SU-DHL-6 (cell line): ENCODE data around the gene TPRA1.

ENCODE experiments used
- H2AFZ ChIP-seq: fragments of 200-600 bp; sonication (generic); 2 replicates; pipeline ENCODE4 v1.6.1; 2014; ENCODE audit warnings: low read depth, mild to moderate bottlenecking, moderate library complexity, mixed read lengths, antibody characterized with exemption, low read length; ENCODE audit not compliant: severe bottlenecking
- H3F3A ChIP-seq: fragments of 200-600 bp; shearing (Covaris generic); 2 replicates; pipeline ENCODE4 v1.6.0; 2016; ENCODE audit warnings: antibody characterized with exemption, mild to moderate bottlenecking; ENCODE audit not compliant: insufficient read depth
- H3K27ac ChIP-seq: fragments of 200-600 bp; sonication (generic); 2 replicates; pipeline ENCODE4 v1.5.1; 2016; ENCODE audit warnings: low read depth, mild to moderate bottlenecking, low read length, moderate library complexity, mixed read lengths
- H3K27me3 ChIP-seq: fragments of 200-600 bp; sonication (generic), shearing (Covaris generic); 2 replicates; pipeline ENCODE4 v1.6.0; 2014; ENCODE audit warnings: mild to moderate bottlenecking, low read length
- H3K36me3 ChIP-seq: fragments of 200-600 bp; sonication (generic); 2 replicates; pipeline ENCODE4 v1.6.1; 2014; ENCODE audit warnings: mild to moderate bottlenecking, low read length, mixed read lengths
- H3K4me2 ChIP-seq: fragments of 300-600, 200-600 bp; shearing (Covaris generic), sonication (generic); 2 replicates; pipeline ENCODE4 v1.6.0; 2014; ENCODE audit warnings: low read length, low read depth, mild to moderate bottlenecking; ENCODE audit not compliant: poor library complexity, severe bottlenecking
- H3K4me3 ChIP-seq: fragments of 200-600 bp; sonication (generic); 2 replicates; pipeline ENCODE4 v1.5.1; 2014; ENCODE audit warnings: antibody characterized with exemption, low read length, mild to moderate bottlenecking, mixed read lengths; ENCODE audit not compliant: insufficient read depth, poor library complexity, severe bottlenecking
- H3K79me2 ChIP-seq: fragments of 200-600 bp; sonication (generic); 2 replicates; pipeline ENCODE4 v1.6.1; 2014; ENCODE audit warnings: mild to moderate bottlenecking, low read length, moderate library complexity; ENCODE audit not compliant: insufficient read depth
- H3K9ac ChIP-seq: fragments of 200-600 bp; sonication (generic); 2 replicates; pipeline ENCODE4 v1.7.0; 2014; ENCODE audit warnings: mild to moderate bottlenecking, low read length
- H3K9me2 ChIP-seq: fragments of 200-600 bp; sonication (generic); replicated peaks from 2 replicates; pipeline ENCODE4 v1.6.1; 2014; ENCODE audit warnings: low read length; ENCODE audit not compliant: insufficient read depth
- H3K9me3 ChIP-seq: fragments of 200-600 bp; sonication (generic); 2 replicates; pipeline ENCODE4 v1.6.1; 2014; ENCODE audit warnings: low read length, mixed read lengths; ENCODE audit not compliant: insufficient read depth
- H4K20me1 ChIP-seq: fragments of 200-600 bp; sonication (generic); 2 replicates; pipeline ENCODE4 v1.6.1; 2014; ENCODE audit warnings: low read depth, mild to moderate bottlenecking, antibody characterized with exemption, low read length, moderate library complexity, mixed read lengths
- EZH2phosphoT487 ChIP-seq: fragments of 200-600 bp; sonication (generic), shearing (Covaris generic); conservative IDR thresholded peaks from 2 replicates; pipeline ENCODE4 v1.6.1; 2018; ENCODE audit warnings: mild to moderate bottlenecking, antibody characterized with exemption, low read length, moderate library complexity, mixed read lengths
- TF ChIP-seq, protein P1 (sequence below): fragments of 200-600 bp; sonication (generic); IDR thresholded peaks from one replicate; pipeline ENCODE4 v1.5.1; 2017; ENCODE audit warnings: antibody characterized with exemption, mild to moderate bottlenecking, low read length, moderate library complexity; ENCODE audit not compliant: insufficient read depth, poor library complexity, severe bottlenecking

The TPRA1 gene

DNA sequence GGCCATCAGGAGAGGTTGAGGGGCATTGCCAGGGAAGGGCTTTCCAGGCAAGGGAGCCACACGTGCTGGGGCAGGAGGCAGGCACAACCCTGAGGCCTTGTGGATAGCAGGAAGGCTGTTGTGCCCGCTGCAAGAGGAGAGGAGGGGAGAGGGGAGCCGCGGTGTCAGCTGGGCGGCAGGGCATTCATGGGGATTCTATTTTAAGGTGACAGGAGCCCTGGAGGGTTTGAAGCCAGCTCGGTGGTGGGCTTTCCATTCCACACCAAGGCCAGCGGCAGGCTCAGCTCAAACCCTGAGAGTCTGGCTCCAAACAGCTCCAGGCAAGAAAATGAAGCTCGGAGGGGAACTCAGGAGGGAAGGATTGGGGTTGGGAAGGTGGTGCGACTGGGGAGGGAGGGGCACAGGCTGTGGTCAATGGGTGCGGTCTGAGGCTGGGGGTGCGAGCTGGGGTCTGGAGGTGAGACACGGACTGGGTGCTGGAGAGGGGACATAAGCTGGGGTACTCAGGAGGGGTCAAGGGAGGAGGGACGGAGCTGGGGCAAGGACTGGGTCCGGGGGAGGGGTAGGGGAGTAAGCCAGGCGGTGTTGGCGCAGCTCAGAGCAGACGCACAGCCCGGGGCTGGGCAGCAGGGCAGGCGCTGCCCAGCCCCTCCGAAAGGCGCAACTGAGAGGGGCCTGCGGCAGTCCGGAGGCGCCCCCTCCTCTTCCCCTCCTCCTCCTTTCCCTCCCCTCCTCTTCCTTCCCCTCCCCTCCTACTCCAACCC is 43.4 kb downstream of the TPRA1 start:
- H3K36me3 ChIP-seq, result no peaks in the 10 kb centered on the region
- no peak overlapping the region for H3K27ac ChIP-seq
- H3F3A ChIP-seq, result no peaks in the 10 kb centered on the region
- H3K9ac ChIP-seq, result no peak overlapping the region
- no peak overlapping the region for H2AFZ ChIP-seq
- 0 out of 2 replicates have a peak, but pooled peaks cover 4% of the 10 kb centered on the region for H3K27me3 ChIP-seq
- no peaks in the 10 kb centered on the region for H3K9me2 ChIP-seq
- H4K20me1 ChIP-seq, result no peaks in the 10 kb centered on the region
- H3K4me2 ChIP-seq, result no peak overlapping the region
- H3K79me2 ChIP-seq, result no peaks in the 10 kb centered on the region
- no peaks in the 10 kb centered on the region for H3K9me3 ChIP-seq
- no peak for TF ChIP-seq EZH2phosphoT487
- TF ChIP-seq, protein P1, sequence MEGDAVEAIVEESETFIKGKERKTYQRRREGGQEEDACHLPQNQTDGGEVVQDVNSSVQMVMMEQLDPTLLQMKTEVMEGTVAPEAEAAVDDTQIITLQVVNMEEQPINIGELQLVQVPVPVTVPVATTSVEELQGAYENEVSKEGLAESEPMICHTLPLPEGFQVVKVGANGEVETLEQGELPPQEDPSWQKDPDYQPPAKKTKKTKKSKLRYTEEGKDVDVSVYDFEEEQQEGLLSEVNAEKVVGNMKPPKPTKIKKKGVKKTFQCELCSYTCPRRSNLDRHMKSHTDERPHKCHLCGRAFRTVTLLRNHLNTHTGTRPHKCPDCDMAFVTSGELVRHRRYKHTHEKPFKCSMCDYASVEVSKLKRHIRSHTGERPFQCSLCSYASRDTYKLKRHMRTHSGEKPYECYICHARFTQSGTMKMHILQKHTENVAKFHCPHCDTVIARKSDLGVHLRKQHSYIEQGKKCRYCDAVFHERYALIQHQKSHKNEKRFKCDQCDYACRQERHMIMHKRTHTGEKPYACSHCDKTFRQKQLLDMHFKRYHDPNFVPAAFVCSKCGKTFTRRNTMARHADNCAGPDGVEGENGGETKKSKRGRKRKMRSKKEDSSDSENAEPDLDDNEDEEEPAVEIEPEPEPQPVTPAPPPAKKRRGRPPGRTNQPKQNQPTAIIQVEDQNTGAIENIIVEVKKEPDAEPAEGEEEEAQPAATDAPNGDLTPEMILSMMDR, result no peak
- no peak overlapping the region for H3K4me3 ChIP-seq

DNA sequence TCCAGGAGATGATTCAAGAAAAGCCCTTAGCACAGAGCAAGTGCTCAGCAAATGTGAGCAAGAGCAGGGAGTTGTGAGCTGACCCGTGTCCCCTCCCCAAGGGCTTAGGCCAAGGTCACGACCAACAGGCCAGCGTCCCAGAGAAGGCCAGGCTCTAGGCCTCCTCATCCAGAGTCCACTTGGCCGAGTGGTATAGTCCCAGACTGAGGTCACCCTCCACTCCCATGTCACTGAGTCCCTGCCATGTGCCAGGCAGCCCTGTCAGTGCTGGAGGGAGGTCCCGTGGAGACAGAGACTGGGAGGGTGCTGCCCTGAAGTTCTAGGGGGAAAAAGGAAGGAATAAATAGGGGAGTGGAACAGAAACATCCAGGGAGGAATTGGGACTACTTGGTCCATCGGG is 44.0 kb downstream of the TPRA1 start:
- H3K79me2 ChIP-seq, result no peaks in the 10 kb centered on the region
- H4K20me1 ChIP-seq, result no peaks in the 10 kb centered on the region
- no peaks in the 10 kb centered on the region for H3K9me2 ChIP-seq
- no peak overlapping the region for H3K4me3 ChIP-seq
- TF ChIP-seq EZH2phosphoT487, result no peak
- TF ChIP-seq, protein P1, result no peak
- no peak overlapping the region for H3K27ac ChIP-seq
- no peak overlapping the region for H2AFZ ChIP-seq
- H3K4me2 ChIP-seq, result no peak overlapping the region
- H3K27me3 ChIP-seq, result 0 out of 2 replicates have a peak, but pooled peaks cover 4% of the 10 kb centered on the region
- H3K9me3 ChIP-seq, result no peaks in the 10 kb centered on the region
- H3F3A ChIP-seq, result no peaks in the 10 kb centered on the region
- H3K9ac ChIP-seq, result no peak overlapping the region
- no peaks in the 10 kb centered on the region for H3K36me3 ChIP-seq

DNA sequence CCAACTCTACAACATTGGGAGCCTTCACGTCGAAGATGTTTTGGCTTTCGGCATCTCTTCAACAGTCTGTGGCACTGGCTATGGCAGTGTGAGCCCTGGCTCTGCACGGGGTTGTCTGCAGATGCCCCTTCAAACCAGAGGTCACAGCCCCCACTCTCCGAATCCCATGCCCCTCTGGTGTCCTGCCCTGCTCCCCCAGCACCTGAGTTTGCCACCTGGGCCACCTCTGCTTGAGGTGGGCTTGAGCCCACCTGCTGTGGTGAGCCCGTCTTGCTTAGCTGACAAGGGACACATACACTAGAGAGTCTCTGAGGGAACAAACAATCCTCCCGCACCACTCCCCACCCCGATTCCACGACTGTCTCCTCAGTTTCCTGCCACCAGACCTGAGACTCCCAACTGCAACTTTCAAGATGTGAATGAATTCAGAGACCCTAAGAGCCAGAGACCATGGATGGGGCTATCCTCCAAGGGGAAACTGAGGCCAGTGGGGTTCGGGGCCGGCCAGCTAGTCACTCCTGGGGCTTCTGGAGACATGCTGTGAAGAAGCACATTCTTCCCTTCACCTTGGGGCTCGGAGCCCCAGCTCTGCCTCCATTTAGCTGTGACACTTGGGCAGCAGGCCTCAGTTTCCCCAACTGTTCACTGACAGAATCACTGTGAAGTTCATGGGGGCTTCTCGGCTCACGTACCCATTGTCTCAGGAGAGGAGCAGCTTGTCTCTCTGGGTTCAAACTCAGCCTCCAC is 44.6 kb downstream of the TPRA1 start:
- 0 out of 2 replicates have a peak, but pooled peaks cover 4% of the 10 kb centered on the region for H3K27me3 ChIP-seq
- H3K9me2 ChIP-seq, result no peaks in the 10 kb centered on the region
- no peak overlapping the region for H2AFZ ChIP-seq
- no peaks in the 10 kb centered on the region for H3F3A ChIP-seq
- H3K4me2 ChIP-seq, result no peak overlapping the region
- no peak for TF ChIP-seq EZH2phosphoT487
- TF ChIP-seq, protein P1, result no peak
- H4K20me1 ChIP-seq, result no peaks in the 10 kb centered on the region
- H3K4me3 ChIP-seq, result no peak overlapping the region
- no peak overlapping the region for H3K27ac ChIP-seq
- H3K36me3 ChIP-seq, result no peaks in the 10 kb centered on the region
- H3K9me3 ChIP-seq, result no peaks in the 10 kb centered on the region
- H3K79me2 ChIP-seq, result no peaks in the 10 kb centered on the region
- no peak overlapping the region for H3K9ac ChIP-seq
